ENCODE results near the gene TLX2.

TLX2 gene

GRCh38 chr2:74536166-74536950, 22.1 kb downstream of the TLX2 start:
- Histone ChIP-seq H3K9me3 (ENCODE audit: control insufficient read depth, insufficient read depth, low read length) (no peaks in the 10 kb centered on the region), H3K27me3 (ENCODE audit: control insufficient read depth, insufficient read depth, low read length) (no peaks in the 10 kb centered on the region), H3K36me3 (ENCODE audit: control insufficient read depth, insufficient read depth, low read length) (peaks cover 10% of the 10 kb centered on the region; the same call in 1 of the 2 replicates), H3K4me1 (ENCODE audit: control insufficient read depth, insufficient read depth, low read length) (no peaks in the 10 kb centered on the region), H3K27ac (ENCODE audit: low read length) (no peak overlapping the region), H3K4me3 (ENCODE audit: low read length) (no peak overlapping the region)
- no CpG with 5 or more reads among the region's 23 CpGs for whole genome bisulfite sequencing (ENCODE audit: insufficient coverage, insufficient read length)
- DNase-seq (ENCODE audit: low read depth, low spot score): no peak

- Histone ChIP-seq H3K27me3 (ENCODE audit: control insufficient read depth, insufficient read depth, low read length) (no peaks in the 10 kb centered on the region), H3K27ac (ENCODE audit: low read length) (no peak overlapping the region), H3K4me1 (ENCODE audit: control insufficient read depth, insufficient read depth, low read length) (no peaks in the 10 kb centered on the region), H3K36me3 (ENCODE audit: control insufficient read depth, insufficient read depth, low read length) (peaks cover 10% of the 10 kb centered on the region; the same call in 1 of the 2 replicates), H3K4me3 (ENCODE audit: low read length) (no peak overlapping the region), H3K9me3 (ENCODE audit: control insufficient read depth, insufficient read depth, low read length) (no peaks in the 10 kb centered on the region)
- WGBS (ENCODE audit: insufficient coverage, insufficient read length): no CpG with 5 or more reads among the region's 4 CpGs
- no peak for DNase-seq (ENCODE audit: low read depth, low spot score)
Observed at GRCh38 chr2:74537140-74537539, 22.9 kb downstream of the TLX2 start.

- Histone ChIP-seq H3K36me3 (ENCODE audit: control insufficient read depth, insufficient read depth, low read length) (peaks cover 3% of the 10 kb centered on the region; the same call in 1 of the 2 replicates), H3K27ac (ENCODE audit: low read length) (no peak overlapping the region), H3K9me3 (ENCODE audit: control insufficient read depth, insufficient read depth, low read length) (no peaks in the 10 kb centered on the region), H3K4me1 (ENCODE audit: control insufficient read depth, insufficient read depth, low read length) (no peaks in the 10 kb centered on the region), H3K27me3 (ENCODE audit: control insufficient read depth, insufficient read depth, low read length) (no peaks in the 10 kb centered on the region), H3K4me3 (ENCODE audit: low read length) (no peak overlapping the region)
- no peak for DNase-seq (ENCODE audit: low read depth, low spot score)
- WGBS (ENCODE audit: insufficient coverage, insufficient read length): no CpG with 5 or more reads among the region's 7 CpGs
Observed at GRCh38 chr2:74538881-74539339, 24.7 kb downstream of the TLX2 start.

- H3K4me3 ChIP-seq (ENCODE audit: low read length): no peak overlapping the region
- no peaks in the 10 kb centered on the region for H3K27me3 ChIP-seq (ENCODE audit: control insufficient read depth, insufficient read depth, low read length)
- no peak for DNase-seq (ENCODE audit: low read depth, low spot score)
- no peaks in the 10 kb centered on the region for H3K9me3 ChIP-seq (ENCODE audit: control insufficient read depth, insufficient read depth, low read length)
- no CpG with 5 or more reads among the region's 5 CpGs for WGBS (ENCODE audit: insufficient coverage, insufficient read length)
- H3K36me3 ChIP-seq (ENCODE audit: control insufficient read depth, insufficient read depth, low read length): peaks cover 3% of the 10 kb centered on the region; the same call in 1 of the 2 replicates
- no peaks in the 10 kb centered on the region for H3K4me1 ChIP-seq (ENCODE audit: control insufficient read depth, insufficient read depth, low read length)
- H3K27ac ChIP-seq (ENCODE audit: low read length): no peak overlapping the region
Observed at GRCh38 chr2:74540291-74540690, 26.0 kb downstream of the TLX2 start.

- Histone ChIP-seq H3K4me1 (ENCODE audit: control insufficient read depth, insufficient read depth, low read length) (no peaks in the 10 kb centered on the region), H3K4me3 (ENCODE audit: low read length) (no peak overlapping the region), H3K36me3 (ENCODE audit: control insufficient read depth, insufficient read depth, low read length) (no peaks in the 10 kb centered on the region), H3K27me3 (ENCODE audit: control insufficient read depth, insufficient read depth, low read length) (peaks cover 2% of the 10 kb centered on the region; the same call in 1 of the 2 replicates), H3K27ac (ENCODE audit: low read length) (no peak overlapping the region), H3K9me3 (ENCODE audit: control insufficient read depth, insufficient read depth, low read length) (no peaks in the 10 kb centered on the region)
- no peak for DNase-seq (ENCODE audit: low read depth, low spot score)
- WGBS (ENCODE audit: insufficient coverage, insufficient read length): no CpG with 5 or more reads among the region's 1 CpG
Observed at GRCh38 chr2:74542978-74543377, 28.7 kb downstream of the TLX2 start.

- DNase-seq (ENCODE audit: low read depth, low spot score): no peak
- no peaks in the 10 kb centered on the region for H3K9me3 ChIP-seq (ENCODE audit: control insufficient read depth, insufficient read depth, low read length)
- no peaks in the 10 kb centered on the region; the same call in 1 of the 2 replicates for H3K4me1 ChIP-seq (ENCODE audit: control insufficient read depth, insufficient read depth, low read length)
- no peak overlapping the region for H3K4me3 ChIP-seq (ENCODE audit: low read length)
- peaks cover 2% of the 10 kb centered on the region; the same call in 1 of the 2 replicates for H3K27me3 ChIP-seq (ENCODE audit: control insufficient read depth, insufficient read depth, low read length)
- H3K27ac ChIP-seq (ENCODE audit: low read length): no peak overlapping the region
- no CpG with 5 or more reads among the region's 3 CpGs for whole genome bisulfite sequencing (ENCODE audit: insufficient coverage, insufficient read length)
- H3K36me3 ChIP-seq (ENCODE audit: control insufficient read depth, insufficient read depth, low read length): no peaks in the 10 kb centered on the region
Observed at GRCh38 chr2:74544634-74545033, 30.4 kb downstream of the TLX2 start.

GRCh38 chr2:74546004-74546403, 31.8 kb downstream of the TLX2 start:
- no peak for DNase-seq (ENCODE audit: low read depth, low spot score)
- Histone ChIP-seq H3K27ac (ENCODE audit: low read length) (no peak overlapping the region), H3K9me3 (ENCODE audit: control insufficient read depth, insufficient read depth, low read length) (no peaks in the 10 kb centered on the region), H3K27me3 (ENCODE audit: control insufficient read depth, insufficient read depth, low read length) (peaks cover 4% of the 10 kb centered on the region; the same call in 1 of the 2 replicates), H3K4me3 (ENCODE audit: low read length) (no peak overlapping the region), H3K36me3 (ENCODE audit: control insufficient read depth, insufficient read depth, low read length) (no peaks in the 10 kb centered on the region), H3K4me1 (ENCODE audit: control insufficient read depth, insufficient read depth, low read length) (peaks cover 1% of the 10 kb centered on the region; the same call in 1 of the 2 replicates)
- WGBS (ENCODE audit: insufficient coverage, insufficient read length): no CpG with 5 or more reads among the region's 3 CpGs

GRCh38 chr2:74548285-74548899, 34.1 kb downstream of the TLX2 start:
- Histone ChIP-seq H3K4me1 (ENCODE audit: control insufficient read depth, insufficient read depth, low read length) (peaks cover 1% of the 10 kb centered on the region; the same call in 1 of the 2 replicates), H3K27me3 (ENCODE audit: control insufficient read depth, insufficient read depth, low read length) (peaks cover 4% of the 10 kb centered on the region; the same call in 1 of the 2 replicates), H3K4me3 (ENCODE audit: low read length) (peak overlapping the region; percentile 53), H3K9me3 (ENCODE audit: control insufficient read depth, insufficient read depth, low read length) (no peaks in the 10 kb centered on the region), H3K27ac (ENCODE audit: low read length) (no peak overlapping the region), H3K36me3 (ENCODE audit: control insufficient read depth, insufficient read depth, low read length) (no peaks in the 10 kb centered on the region)
- WGBS (ENCODE audit: insufficient coverage, insufficient read length): no CpG with 5 or more reads among the region's 26 CpGs
- DNase-seq (ENCODE audit: low read depth, low spot score): no peak

GRCh38 chr2:74548900-74549826, 34.9 kb downstream of the TLX2 start:
- no peak for DNase-seq (ENCODE audit: low read depth, low spot score)
- Histone ChIP-seq H3K27ac (ENCODE audit: low read length) (no peak overlapping the region), H3K27me3 (ENCODE audit: control insufficient read depth, insufficient read depth, low read length) (peaks cover 4% of the 10 kb centered on the region; the same call in 1 of the 2 replicates), H3K4me3 (ENCODE audit: low read length) (peak overlapping the region; percentile 53), H3K4me1 (ENCODE audit: control insufficient read depth, insufficient read depth, low read length) (peaks cover 1% of the 10 kb centered on the region; the same call in 1 of the 2 replicates), H3K36me3 (ENCODE audit: control insufficient read depth, insufficient read depth, low read length) (no peaks in the 10 kb centered on the region), H3K9me3 (ENCODE audit: control insufficient read depth, insufficient read depth, low read length) (no peaks in the 10 kb centered on the region)
- WGBS (ENCODE audit: insufficient coverage, insufficient read length): no CpG with 5 or more reads among the region's 85 CpGs

GRCh38 chr2:74550231-74550630, 36.0 kb downstream of the TLX2 start:
- no CpG with 5 or more reads among the region's 7 CpGs for WGBS (ENCODE audit: insufficient coverage, insufficient read length)
- Histone ChIP-seq H3K4me1 (ENCODE audit: control insufficient read depth, insufficient read depth, low read length) (peaks cover 1% of the 10 kb centered on the region; the same call in 1 of the 2 replicates), H3K27ac (ENCODE audit: low read length) (no peak overlapping the region), H3K27me3 (ENCODE audit: control insufficient read depth, insufficient read depth, low read length) (peaks cover 4% of the 10 kb centered on the region; the same call in 1 of the 2 replicates), H3K36me3 (ENCODE audit: control insufficient read depth, insufficient read depth, low read length) (no peaks in the 10 kb centered on the region), H3K9me3 (ENCODE audit: control insufficient read depth, insufficient read depth, low read length) (no peaks in the 10 kb centered on the region), H3K4me3 (ENCODE audit: low read length) (no peak overlapping the region)
- DNase-seq (ENCODE audit: low read depth, low spot score): no peak
